Measurements from ENCODE around the gene ATXN1L.
"Not testable (repeated sequence)": the region's sequence is repeated elsewhere in the genome, so short reads cannot be mapped to it uniquely, and the experiment has no call there.

Gene ATXN1L, protein sequence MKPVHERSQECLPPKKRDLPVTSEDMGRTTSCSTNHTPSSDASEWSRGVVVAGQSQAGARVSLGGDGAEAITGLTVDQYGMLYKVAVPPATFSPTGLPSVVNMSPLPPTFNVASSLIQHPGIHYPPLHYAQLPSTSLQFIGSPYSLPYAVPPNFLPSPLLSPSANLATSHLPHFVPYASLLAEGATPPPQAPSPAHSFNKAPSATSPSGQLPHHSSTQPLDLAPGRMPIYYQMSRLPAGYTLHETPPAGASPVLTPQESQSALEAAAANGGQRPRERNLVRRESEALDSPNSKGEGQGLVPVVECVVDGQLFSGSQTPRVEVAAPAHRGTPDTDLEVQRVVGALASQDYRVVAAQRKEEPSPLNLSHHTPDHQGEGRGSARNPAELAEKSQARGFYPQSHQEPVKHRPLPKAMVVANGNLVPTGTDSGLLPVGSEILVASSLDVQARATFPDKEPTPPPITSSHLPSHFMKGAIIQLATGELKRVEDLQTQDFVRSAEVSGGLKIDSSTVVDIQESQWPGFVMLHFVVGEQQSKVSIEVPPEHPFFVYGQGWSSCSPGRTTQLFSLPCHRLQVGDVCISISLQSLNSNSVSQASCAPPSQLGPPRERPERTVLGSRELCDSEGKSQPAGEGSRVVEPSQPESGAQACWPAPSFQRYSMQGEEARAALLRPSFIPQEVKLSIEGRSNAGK

DNA sequence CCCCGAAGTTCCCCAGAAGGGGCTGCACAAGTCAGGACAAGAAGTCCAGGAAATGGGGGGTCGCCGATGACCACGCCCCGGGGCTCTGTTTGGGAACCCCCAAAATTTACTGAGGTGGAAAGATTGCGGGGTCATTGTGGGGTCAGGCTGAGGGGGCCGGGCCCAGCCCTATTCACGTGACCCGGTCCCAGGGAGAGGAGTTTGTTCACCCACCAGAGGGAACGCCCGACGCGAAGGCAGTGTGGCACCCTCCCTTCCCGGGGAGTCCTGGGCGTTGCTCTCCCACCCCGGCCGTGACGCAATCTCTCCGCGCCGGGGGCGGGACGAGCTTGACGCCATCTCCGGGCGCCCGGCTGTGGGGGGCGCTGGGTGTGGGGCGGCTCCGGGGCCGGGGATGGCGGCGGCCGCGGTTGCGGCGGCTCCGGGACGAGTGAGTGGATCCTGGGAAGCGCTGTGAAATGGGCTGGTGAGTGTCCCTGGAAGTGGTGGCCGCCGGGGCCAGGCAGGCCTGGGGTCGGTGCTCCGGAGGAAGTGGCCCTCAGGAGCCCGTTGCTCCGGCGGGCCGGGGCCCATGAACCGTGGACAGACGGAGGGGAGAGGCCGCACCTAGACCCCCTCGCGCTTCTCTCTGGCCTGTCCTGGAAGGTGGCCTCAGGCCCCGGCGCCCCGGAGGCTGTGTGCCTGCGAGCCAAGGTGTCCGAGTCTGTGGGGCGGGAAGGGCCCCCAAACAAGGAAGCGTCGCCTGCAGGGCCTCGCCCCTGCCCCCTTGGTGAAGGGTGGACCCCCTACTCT lies at the start of gene ATXN1L:
TSS of gene ATXN1L (plus strand) at position 338 of the 792 bp plus-strand sequence. CDS start 3,765 bp downstream, outside the sequence.
- peak; percentile 95 for DNase-seq

- DNase-seq, result no peak
Observed at GRCh38 chr16:71796501-71797097, 49.2 kb upstream of the ATXN1L start.

GRCh38 chr16:71803305-71803690 lies 42.5 kb upstream of the ATXN1L start:
- no peak for DNase-seq

GRCh38 chr16:71807905-71808592 lies 37.7 kb upstream of the ATXN1L start:
- peak; percentile 30 for DNase-seq

DNA sequence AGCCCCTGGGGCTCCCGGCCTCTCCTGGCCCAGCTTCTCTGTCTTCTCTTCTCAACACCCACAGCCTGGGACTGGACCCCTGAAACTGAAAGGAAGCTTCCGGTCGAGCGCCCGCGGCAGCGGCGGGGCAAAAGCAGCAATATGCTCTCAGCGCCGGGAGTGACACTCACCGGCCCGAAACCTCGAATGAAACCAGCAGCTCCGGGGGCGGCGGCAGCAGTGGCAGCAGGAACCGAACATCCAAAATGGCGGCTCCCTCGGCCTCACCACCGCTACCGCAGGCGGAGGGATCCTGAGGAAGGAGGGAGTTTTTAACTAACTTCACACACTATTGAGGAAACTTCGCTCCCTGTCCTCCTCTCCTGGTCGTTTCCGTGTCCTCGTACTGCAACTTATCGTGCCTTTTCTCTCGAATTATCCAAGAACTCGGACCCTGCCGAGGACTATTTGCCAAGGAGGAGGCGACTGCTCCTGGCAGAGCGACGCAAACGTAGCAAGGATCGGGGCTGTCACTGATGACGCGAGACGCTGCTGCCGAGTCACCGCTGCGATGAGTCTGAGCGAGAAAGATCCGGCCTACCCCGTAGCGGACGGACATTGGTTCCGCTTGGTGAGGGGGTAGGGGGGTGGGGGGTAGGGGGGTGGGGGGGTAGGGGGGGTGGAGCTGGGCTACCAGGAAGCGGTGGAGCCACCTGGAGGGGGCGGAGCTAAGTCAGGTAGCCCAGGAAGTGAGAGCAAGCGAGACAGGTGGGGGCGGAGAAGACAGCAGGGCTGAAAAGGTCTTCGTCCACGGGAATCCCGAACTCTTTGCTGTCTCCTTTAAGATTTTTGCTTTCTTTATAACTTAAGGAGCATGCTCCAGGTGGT lies 37.0 kb upstream of the ATXN1L start, which contains the start of gene AP1G1:
TSS of gene AP1G1 (minus strand) at position 242 of the 867 bp plus-strand sequence. CDS start 19,355 bp downstream, outside the sequence.
- DNase-seq, result peak; percentile 97

GRCh38 chr16:71810155-71810530 lies 35.6 kb upstream of the ATXN1L start:
- DNase-seq, result peak; percentile 28

GRCh38 chr16:71811261-71811803 lies 34.4 kb upstream of the ATXN1L start:
- no peak for DNase-seq

DNA sequence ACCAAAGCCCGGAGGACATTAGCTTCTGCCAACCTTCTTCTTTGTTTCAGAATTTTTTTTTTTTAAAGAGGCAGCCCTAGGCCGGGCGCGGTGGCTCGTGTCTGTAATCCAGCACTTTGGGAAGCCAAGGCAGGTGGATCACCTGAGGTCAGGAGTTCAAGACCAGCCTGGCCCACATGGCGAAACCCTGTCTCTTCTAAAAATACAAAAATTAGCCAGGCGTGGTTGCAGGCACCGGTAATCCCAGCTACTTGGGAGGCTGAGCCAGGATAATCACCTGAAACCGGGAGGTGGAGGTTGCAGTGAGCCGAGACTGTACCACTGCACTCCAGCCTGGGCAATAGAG lies 28.6 kb upstream of the ATXN1L start:
- DNase-seq, result not testable (repeated sequence)

GRCh38 chr16:71826533-71827017 lies 19.2 kb upstream of the ATXN1L start:
- no peak for DNase-seq

GRCh38 chr16:71830359-71830758 lies 15.4 kb upstream of the ATXN1L start:
- DNase-seq, result no peak

DNA sequence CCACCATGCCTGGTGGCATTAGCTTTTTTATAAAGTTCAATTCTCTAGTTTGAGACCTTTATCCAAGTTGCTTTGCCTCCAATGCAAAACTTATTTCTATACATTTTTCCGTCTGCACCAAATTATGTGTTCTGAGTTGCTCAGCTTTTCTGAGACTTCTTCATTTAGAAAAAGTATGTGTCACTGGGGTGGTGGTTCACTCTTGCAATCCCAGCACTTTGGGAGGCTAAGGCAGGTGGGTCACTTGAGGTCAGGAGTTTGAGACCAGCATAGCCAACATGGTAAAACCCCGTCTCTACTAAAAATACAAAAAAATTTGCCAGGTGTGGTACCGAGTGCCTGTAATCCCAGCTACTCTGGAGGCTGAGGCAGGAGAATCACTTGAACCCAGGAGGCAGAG lies 14.1 kb upstream of the ATXN1L start:
- not testable (repeated sequence) for DNase-seq

- DNase-seq, result not testable (repeated sequence)
Observed at GRCh38 chr16:71832112-71832511, 13.7 kb upstream of the ATXN1L start.

DNA sequence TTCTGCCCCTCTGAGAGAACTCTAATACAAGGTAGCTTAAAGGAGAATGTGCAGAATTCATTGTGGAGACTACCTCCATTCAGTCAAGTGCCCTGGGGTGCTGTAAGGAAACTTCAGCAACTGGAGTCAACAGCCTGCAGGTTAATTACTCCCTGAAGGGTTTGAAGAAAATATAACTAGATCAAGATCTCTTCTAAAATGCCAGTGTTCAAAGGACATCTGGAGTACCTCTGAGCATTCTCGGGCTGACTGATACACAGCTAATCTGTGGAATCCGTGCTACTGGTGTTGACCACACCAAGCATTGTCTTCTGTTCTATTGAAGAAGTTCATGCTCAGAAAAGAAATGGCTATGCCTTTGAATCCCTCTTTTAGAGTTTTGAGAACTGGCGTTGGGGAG lies 11.5 kb upstream of the ATXN1L start:
- DNase-seq, result no peak

DNA sequence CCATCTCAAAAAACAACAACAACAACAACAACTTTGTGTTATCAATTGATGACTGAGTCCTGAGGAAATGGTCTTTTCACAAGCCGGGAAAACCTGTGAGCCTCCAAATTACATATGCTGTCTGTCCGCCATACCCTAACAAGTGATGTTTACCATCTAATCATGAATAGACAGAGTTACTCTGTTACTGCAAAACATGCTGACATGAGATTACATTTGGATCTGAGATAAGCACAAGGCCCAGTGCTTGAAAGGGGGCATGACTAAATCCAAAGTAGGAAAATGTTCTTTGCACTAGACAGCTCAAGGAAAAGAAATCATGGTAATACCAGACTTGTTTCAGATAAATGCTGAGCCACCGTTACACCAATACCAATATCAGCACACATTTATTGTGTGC lies 8.6 kb upstream of the ATXN1L start:
- no peak for DNase-seq

GRCh38 chr16:71840052-71840451 lies 5.7 kb upstream of the ATXN1L start:
- no peak for DNase-seq

GRCh38 chr16:71843572-71843971 lies 2.2 kb upstream of the ATXN1L start:
- DNase-seq, result no peak

- DNase-seq, result no peak
Observed at GRCh38 chr16:71846431-71846830, 655 bp downstream of the ATXN1L start.

DNA sequence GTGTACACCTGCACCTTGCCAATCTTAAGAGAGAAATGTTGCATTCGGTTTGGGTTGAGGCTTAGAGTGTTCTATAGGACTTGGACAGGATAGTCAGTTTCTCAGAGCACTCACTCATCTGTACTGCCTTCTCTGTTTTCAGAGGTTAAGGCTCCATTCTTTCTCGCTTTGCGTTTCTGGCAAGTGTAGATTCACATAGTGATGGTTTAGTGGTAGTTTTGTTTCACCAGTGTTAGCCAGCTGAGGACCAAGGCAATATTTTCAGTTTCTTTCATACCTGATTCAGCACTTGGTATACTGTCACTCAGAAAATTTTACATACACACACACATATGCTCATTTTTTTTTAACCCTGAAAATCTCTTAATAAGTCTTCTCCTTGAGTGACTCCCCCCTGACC lies 1.3 kb downstream of the ATXN1L start:
- no peak for DNase-seq

- DNase-seq, result no peak
Observed at GRCh38 chr16:71848622-71849021, 2.8 kb downstream of the ATXN1L start.

DNA sequence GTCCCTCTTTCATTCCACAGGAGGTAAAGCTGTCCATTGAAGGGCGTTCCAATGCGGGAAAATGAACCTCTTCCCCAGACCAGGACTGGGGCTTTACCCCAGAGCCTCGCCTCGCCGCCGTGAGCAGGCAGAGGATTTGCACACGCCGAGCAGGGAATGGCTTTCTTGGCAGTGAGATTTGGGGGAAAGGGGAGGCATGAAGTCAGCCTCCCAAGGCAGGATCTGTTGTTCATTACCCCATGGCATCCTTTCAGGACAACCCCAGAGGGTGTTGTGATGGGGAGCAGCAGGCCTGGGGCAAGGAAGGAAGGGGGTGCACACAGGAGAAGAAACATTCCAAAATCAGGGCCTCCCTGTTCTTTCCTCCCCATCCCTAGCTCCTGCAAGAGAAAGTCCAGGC lies 6.0 kb downstream of the ATXN1L start:
- DNase-seq, result no peak

DNA sequence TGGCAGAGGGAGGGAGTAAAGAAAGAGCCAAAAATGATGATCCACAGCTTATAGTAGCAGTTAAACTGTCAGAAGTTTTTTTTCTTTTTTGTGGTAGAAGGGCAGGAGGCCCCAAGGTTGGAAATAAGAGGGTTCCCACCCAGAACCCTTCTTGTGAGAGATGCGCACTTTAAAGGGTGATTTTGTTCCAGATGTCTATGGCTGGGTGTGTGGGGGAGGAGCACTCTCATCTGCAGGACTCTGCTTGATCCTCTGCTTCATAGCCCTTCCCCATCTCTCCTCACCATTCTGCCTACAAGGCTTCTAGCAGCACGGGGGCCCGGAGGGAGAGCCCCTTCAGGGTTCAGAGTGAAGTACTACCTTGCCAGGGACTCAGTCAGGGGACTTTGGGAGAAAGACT lies 6.4 kb downstream of the ATXN1L start:
- DNase-seq, result no peak
